Stimulated activated naive B cell treated with anti-CD40 and anti-IgM and Interleukin-4, amounts not matched to agents 10 μg/mL and 1 μg/mL and 100 μg/mL, for 72 hours (primary cell): ENCODE measurements around the gene NOSTRIN.

Source experiments
- ATAC-seq, 2 donors: fragments of 150-1000 bp; cut with Tn5 transposase; replicated peaks; 2 replicates each; pipeline ENCODE4 v1.10.0; 2021; ENCODE audit warnings: moderate library complexity in 1 of 2
- DNase-seq: peaks from one replicate; pipeline ENCODE4 v3.0.0; 2021
- H3K27ac Mint-ChIP-seq: one replicate; pipeline ENCODE4 v1.8.0; 2022; ENCODE audit warnings: mild to moderate bottlenecking, mixed read lengths
- H3K27me3 Mint-ChIP-seq, 2 donors: one replicate each; pipeline ENCODE4 v1.8.0; 2022; ENCODE audit warnings: mixed read lengths in 2 of 2
- H3K36me3 Mint-ChIP-seq, 2 donors: one replicate each; pipeline ENCODE4 v1.8.0; 2022; ENCODE audit warnings: mixed read lengths in 2 of 2, mild to moderate bottlenecking in 1 of 2
- H3K4me1 Mint-ChIP-seq, 2 donors: one replicate each; pipeline ENCODE4 v1.8.0; 2022; ENCODE audit warnings: mixed read lengths in 2 of 2, mild to moderate bottlenecking in 1 of 2
- H3K4me3 Mint-ChIP-seq, 2 donors: one replicate each; pipeline ENCODE4 v1.8.0; 2022; ENCODE audit warnings: mild to moderate bottlenecking in 2 of 2, mixed read lengths in 2 of 2, moderate library complexity in 1 of 2
- H3K9me3 Mint-ChIP-seq, 2 donors: one replicate each; pipeline ENCODE4 v1.8.0; 2022; ENCODE audit warnings: mixed read lengths in 2 of 2, mild to moderate bottlenecking in 1 of 2

Gene NOSTRIN

DNA sequence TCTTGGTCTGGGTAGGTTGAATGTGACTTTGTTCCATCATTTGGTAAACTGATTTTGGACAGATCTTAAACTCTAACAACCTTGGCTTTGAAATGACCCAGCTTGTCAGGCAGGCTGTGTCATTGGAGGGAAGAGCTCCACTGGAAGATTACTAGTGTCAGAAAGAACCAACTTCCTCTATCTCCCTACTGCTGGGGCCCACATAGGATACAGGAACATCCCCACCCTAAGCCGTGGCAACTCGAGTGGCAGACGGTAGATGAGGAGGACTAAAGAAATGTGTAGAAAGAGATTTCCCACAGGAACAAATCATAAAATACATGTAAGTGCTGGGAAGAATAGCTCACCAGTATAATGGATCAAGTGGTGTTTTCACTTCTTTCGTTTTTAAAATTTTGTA is 94.3 kb downstream of the NOSTRIN start:
- Mint-ChIP-seq H3K4me1 (no peaks in the 10 kb centered on the region), H3K27me3 (peaks cover 0 to 9% of the 10 kb centered on the region in 2 donors), H3K27ac (no peak overlapping the region), H3K4me3 (no peak overlapping the region), H3K36me3 (no peaks in the 10 kb centered on the region), H3K9me3 (no peaks in the 10 kb centered on the region)
- ATAC-seq, result no peak
- no peak for DNase-seq

DNA sequence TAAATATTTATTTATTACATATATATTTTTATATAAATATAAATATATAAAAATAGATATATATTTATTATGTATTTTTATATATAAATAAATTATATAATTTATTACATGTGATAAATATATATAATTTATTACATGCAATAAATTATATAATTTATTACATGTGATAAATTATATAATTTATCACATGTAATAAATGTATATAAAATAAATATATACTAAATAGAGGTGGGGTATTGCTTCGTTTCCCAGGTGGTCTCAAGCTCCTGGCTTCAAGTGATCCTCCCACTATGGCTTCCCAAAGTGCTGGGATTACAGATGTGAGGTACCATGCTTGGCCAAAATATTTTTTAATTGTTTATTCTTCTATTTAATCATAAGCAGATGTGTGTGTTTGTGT is 95.0 kb downstream of the NOSTRIN start:
- ATAC-seq (no peak), DNase-seq (no peak)
- H3K4me3 Mint-ChIP-seq, result no peak overlapping the region
- no peak overlapping the region for H3K27ac Mint-ChIP-seq
- H3K36me3 Mint-ChIP-seq, result no peaks in the 10 kb centered on the region
- peaks cover 0 to 6% of the 10 kb centered on the region in 2 donors for H3K27me3 Mint-ChIP-seq
- no peaks in the 10 kb centered on the region for H3K9me3 Mint-ChIP-seq
- no peaks in the 10 kb centered on the region for H3K4me1 Mint-ChIP-seq

- Mint-ChIP-seq H3K4me3 (no peak within 1 kb of the TSS), H3K4me1 (no peaks in the 10 kb centered on the region), H3K27me3 (no peaks in the 10 kb centered on the region), H3K9me3 (no peaks in the 10 kb centered on the region), H3K27ac (no peak within 1 kb of the TSS), H3K36me3 (no peaks in the 10 kb centered on the region)
- DNase-seq (no peak), ATAC-seq (no peak)
Observed at GRCh38 chr2:168901003-168901402, 98.6 kb downstream of the NOSTRIN start, which contains the start of gene G6PC2. G6PC2 (plus strand) TSS chr2:168901291; CDS start chr2:168901332, 41 bp downstream.

DNA sequence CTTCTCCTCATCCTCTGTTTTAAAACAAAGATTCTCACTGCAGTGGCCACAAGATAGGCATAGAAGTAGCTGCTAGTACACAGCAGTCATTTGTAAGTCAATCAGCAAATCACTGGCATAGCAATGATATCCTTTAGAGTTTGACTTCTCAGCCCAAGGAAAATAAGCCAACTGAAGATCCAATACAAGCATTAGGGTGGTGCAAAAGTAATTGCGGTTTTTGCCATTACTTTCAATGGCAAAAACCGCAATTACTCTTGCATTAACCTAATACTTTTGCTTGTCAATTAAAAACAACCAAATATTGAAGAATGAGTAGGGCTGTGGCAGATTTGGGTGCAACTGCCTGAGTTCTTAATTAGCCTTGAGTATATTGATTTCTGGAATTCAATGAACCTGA is 101.5 kb downstream of the NOSTRIN start:
- ATAC-seq, result no peak
- no peaks in the 10 kb centered on the region for H3K27me3 Mint-ChIP-seq
- H3K4me3 Mint-ChIP-seq, result no peak overlapping the region

GRCh38 chr2:168904358-168904757 is 101.9 kb downstream of the NOSTRIN start:
- ATAC-seq (no peak), DNase-seq (no peak)
- no peaks in the 10 kb centered on the region for H3K4me1 Mint-ChIP-seq
- no peaks in the 10 kb centered on the region for H3K27me3 Mint-ChIP-seq
- H3K36me3 Mint-ChIP-seq, result no peaks in the 10 kb centered on the region
- no peak overlapping the region for H3K4me3 Mint-ChIP-seq
- no peaks in the 10 kb centered on the region for H3K9me3 Mint-ChIP-seq
- no peak overlapping the region for H3K27ac Mint-ChIP-seq

More for the DNA sequence above, 101.5 kb downstream of the NOSTRIN start:
- no peak for DNase-seq
- H3K4me1 Mint-ChIP-seq, result no peaks in the 10 kb centered on the region
- no peaks in the 10 kb centered on the region for H3K36me3 Mint-ChIP-seq
- H3K9me3 Mint-ChIP-seq, result no peaks in the 10 kb centered on the region
- no peak overlapping the region for H3K27ac Mint-ChIP-seq

DNA sequence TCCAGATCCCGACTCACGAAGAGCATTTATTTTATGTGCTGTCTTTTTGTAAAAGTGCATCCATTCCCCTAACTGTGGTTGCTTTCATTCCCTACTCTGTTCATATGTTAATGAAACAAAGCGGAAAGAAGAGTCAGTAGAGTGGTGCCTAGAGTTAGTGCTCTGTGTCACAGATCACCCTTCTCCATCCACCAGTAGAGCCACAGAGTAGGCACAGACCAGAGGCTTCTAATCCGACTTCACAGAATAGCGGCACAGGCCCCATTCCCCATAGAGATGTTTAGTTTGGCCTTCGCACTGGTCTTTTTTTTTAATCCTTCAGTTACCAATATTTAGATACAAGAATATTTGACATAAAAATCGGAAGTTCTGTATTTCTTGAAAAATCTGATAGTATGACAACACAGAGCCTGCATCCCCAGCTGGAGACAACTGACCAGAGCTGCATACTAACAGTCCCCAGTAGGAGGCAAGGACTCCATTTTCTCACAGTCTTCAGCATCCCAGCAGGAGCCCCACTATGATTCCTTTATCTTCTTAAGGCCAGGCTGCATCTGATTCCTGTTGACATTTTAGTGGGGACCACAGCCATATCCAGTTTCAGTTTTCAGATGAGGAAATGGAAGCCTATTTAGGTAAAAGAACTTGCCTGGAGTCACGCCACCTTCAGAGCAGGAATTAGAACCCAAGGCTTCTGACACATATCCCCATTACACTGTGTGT is 105.7 kb downstream of the NOSTRIN start:
- Mint-ChIP-seq H3K9me3 (no peaks in the 10 kb centered on the region), H3K36me3 (no peaks in the 10 kb centered on the region), H3K27ac (no peak overlapping the region), H3K4me1 (peaks cover 3 to 6% of the 10 kb centered on the region in 2 donors), H3K27me3 (peaks cover 6 to 11% of the 10 kb centered on the region in 2 donors), H3K4me3 (no peak overlapping the region)
- DNase-seq, result no peak
- ATAC-seq, result no peak

DNA sequence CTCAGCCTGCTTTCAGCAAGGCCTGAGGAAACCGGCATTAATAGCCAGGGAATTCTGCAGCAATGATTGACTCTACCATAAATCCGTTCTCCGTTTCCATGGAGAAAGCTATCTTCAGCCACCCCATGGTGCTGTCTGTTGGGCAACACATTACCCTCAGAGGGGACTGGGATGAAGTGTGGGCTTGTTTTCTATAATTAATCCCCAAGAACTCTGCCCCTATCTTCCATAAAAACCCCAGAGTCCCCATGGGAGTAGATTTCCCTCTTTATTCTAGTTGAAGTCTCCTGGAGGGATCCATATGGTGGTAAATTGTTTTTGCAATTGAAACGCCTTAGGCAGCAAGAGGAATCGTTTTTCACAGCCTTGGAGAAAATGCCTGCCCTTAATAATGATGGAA is 107.9 kb downstream of the NOSTRIN start:
- DNase-seq (no peak), ATAC-seq (no peak)
- no peak overlapping the region for H3K4me3 Mint-ChIP-seq
- no peaks in the 10 kb centered on the region for H3K9me3 Mint-ChIP-seq
- H3K36me3 Mint-ChIP-seq, result no peaks in the 10 kb centered on the region
- peaks cover 4 to 6% of the 10 kb centered on the region in 2 donors for H3K4me1 Mint-ChIP-seq
- H3K27ac Mint-ChIP-seq, result no peak overlapping the region
- H3K27me3 Mint-ChIP-seq, result peaks cover 14 to 22% of the 10 kb centered on the region in 2 donors

DNA sequence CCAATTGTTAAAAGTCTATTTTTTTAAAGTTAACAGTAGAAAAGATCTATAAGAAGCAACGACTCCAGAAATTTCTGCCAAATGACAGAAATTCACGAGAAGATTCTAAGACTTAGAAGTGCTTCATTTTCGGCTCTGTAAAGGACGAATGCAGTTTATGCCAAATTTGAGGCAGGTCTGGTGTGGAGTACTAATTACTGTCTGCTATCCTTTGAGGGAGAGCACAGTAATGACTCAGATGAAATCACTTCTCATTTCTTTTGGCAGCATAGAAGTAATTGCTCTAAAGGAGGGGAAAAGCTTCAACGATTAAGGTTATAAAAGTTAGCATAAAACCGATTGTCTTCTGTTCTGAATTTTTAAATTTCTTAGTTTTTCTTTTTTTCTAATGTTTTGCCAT is 110.0 kb downstream of the NOSTRIN start:
- H3K9me3 Mint-ChIP-seq, result no peaks in the 10 kb centered on the region
- peak overlapping the region; percentile 60 to 77 for H3K4me3 Mint-ChIP-seq
- ATAC-seq (peak in 1 of 2 donors; percentile 53), DNase-seq (no peak)
- H3K27me3 Mint-ChIP-seq, result peaks cover 14 to 22% of the 10 kb centered on the region in 2 donors
- peaks cover 4 to 6% of the 10 kb centered on the region in 2 donors for H3K4me1 Mint-ChIP-seq
- H3K36me3 Mint-ChIP-seq, result no peaks in the 10 kb centered on the region
- no peak overlapping the region for H3K27ac Mint-ChIP-seq

GRCh38 chr2:168912901-168913369 is 110.5 kb downstream of the NOSTRIN start:
- Mint-ChIP-seq H3K27me3 (peaks cover 14 to 22% of the 10 kb centered on the region in 2 donors), H3K4me1 (peaks cover 4 to 6% of the 10 kb centered on the region in 2 donors), H3K36me3 (no peaks in the 10 kb centered on the region), H3K27ac (no peak overlapping the region), H3K9me3 (no peaks in the 10 kb centered on the region), H3K4me3 (peak overlapping the region; percentile 60 to 77)
- ATAC-seq, result peak in 1 of 2 donors; percentile 49
- no peak for DNase-seq

DNA sequence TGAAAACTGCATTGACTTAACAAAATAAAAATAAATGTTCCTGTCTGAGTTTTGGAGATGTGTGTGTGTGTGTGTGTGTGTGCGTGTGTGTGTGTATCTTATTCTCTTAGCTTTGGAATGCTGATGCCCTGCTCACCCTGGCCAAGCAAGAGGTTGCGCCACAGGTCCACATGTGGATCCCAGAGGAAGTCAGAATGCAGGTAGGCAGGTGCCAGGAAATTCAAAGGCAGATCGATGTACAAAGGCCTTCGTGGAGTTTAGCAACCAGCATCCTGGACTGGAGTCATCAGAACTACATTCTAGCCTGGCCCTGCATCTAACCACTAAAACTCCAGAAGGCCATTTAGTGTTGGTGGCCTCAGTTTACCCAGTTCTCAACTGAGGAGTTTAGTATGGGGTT is 111.1 kb downstream of the NOSTRIN start:
- DNase-seq, result no peak
- Mint-ChIP-seq H3K9me3 (no peaks in the 10 kb centered on the region), H3K27me3 (peaks cover 14 to 22% of the 10 kb centered on the region in 2 donors), H3K4me3 (no peak overlapping the region), H3K36me3 (no peaks in the 10 kb centered on the region), H3K27ac (no peak overlapping the region), H3K4me1 (peaks cover 4 to 6% of the 10 kb centered on the region in 2 donors)
- ATAC-seq, result no peak
